ENCODE measurements around the gene SSC5D.

SSC5D gene

DNA sequence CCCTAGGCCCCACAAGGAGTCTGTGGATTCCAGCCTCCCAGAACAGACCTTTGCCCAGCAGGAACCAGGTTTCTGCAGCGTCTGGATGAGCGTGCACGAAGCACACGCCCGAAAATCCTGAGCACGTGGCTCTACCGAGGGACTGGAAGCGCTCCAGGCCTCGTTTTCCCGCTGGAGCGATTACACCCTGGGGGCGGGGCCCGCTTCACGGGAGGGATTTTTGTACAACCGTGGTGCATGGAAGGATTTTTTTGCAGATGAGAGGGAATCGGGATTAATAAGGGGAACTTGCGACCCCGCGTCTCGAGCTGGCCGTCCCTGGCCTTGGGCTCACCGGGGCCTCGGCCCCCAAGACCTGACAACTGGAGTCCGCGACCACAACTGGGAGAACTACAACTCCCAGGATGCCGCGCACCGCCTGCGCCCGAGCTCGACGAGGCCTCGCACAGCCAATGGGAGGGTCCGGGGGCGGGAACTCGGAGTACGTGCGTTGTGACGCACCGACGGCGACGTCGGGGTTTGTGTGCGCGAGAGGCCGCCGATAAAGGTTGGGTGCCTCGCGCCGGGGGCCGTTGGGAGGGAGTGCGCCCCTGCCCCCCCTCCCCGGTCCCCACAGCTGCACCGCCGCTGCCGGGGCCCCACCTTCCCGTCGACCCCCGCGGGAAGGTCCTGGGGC, 12.0 kb upstream of the SSC5D start, which contains the start of gene ZNF628:
Gene ZNF628 (plus strand): TSS at position 518 of the 676 bp plus-strand sequence. CDS start 3,294 bp downstream, outside the sequence.
- peak within 1 kb of the TSS; percentile 76 for H3K27ac ChIP-seq (ENCODE audit: extremely low read depth, low read depth, low read length)
- TF ChIP-seq ZNF707 (tag by site-specific recombination; IDR thresholded peaks at IDR 0.05) (no peak), ZNF664 (tag by site-specific recombination; IDR thresholded peaks at IDR 0.05) (0 out of 2 replicates have a peak, but pooled peaks have one; percentile 36), ZNF404 (tag by site-specific recombination; IDR thresholded peaks at IDR 0.05) (no peak), ZNF768 (tag by site-specific recombination; IDR thresholded peaks at IDR 0.05) (no peak), CTCF (tag by site-specific recombination; IDR thresholded peaks at IDR 0.05) (no peak), ZNF645 (tag by site-specific recombination; IDR thresholded peaks at IDR 0.05) (no peak), SP2 (tag by site-specific recombination; IDR thresholded peaks at IDR 0.05) (peak; percentile 82), ZNF785 (tag by site-specific recombination; IDR thresholded peaks at IDR 0.05) (no peak), ZNF157 (tag by site-specific recombination; IDR thresholded peaks at IDR 0.05) (no peak), ZNF791 (tag by site-specific recombination; IDR thresholded peaks at IDR 0.05) (no peak), RBAK (tag by site-specific recombination; IDR thresholded peaks at IDR 0.05) (no peak), MZF1 (tag by site-specific recombination; IDR thresholded peaks at IDR 0.05; ENCODE audit: borderline replicate concordance) (no peak), ZNF335 (tag by site-specific recombination; conservative IDR thresholded peaks at IDR 0.05) (peak; percentile 99), ZFP41 (tag by site-specific recombination; IDR thresholded peaks at IDR 0.05; ENCODE audit: borderline replicate concordance) (no peak), ZNF416 (tag by site-specific recombination; IDR thresholded peaks at IDR 0.05) (no peak), IKZF3 (tag by site-specific recombination; IDR thresholded peaks at IDR 0.05) (peak; percentile 96), ZNF324 (tag by site-specific recombination; IDR thresholded peaks at IDR 0.05) (peak; percentile 87), ZNF248 (tag by site-specific recombination; IDR thresholded peaks at IDR 0.05) (no peak), ZBTB20 (tag by site-specific recombination; IDR thresholded peaks at IDR 0.05) (peak; percentile 63), GFI1B (tag by site-specific recombination; IDR thresholded peaks at IDR 0.05) (no peak), ZNF366 (tag by site-specific recombination; conservative IDR thresholded peaks at IDR 0.05) (no peak), ZNF433 (tag by site-specific recombination; IDR thresholded peaks at IDR 0.05; ENCODE audit: low read depth) (no peak), ZNF48 (tag by site-specific recombination; IDR thresholded peaks at IDR 0.05) (no peak), KLF16 (tag by site-specific recombination; IDR thresholded peaks at IDR 0.05) (peak; percentile 87), ZBTB48 (tag by site-specific recombination; IDR thresholded peaks at IDR 0.05) (no peak), SCRT2 (tag by site-specific recombination; IDR thresholded peaks at IDR 0.05) (no peak), ZBTB21 (tag by site-specific recombination; IDR thresholded peaks at IDR 0.05) (peak; percentile 67), ZNF501 (tag by site-specific recombination; IDR thresholded peaks at IDR 0.05) (peak; percentile 79; the same call in 1 of the 2 replicates), REPIN1 (tag by site-specific recombination; IDR thresholded peaks at IDR 0.05; ENCODE audit: low read depth) (no peak), ZNF133 (tag by site-specific recombination; IDR thresholded peaks at IDR 0.05) (no peak), ZNF626 (tag by site-specific recombination; IDR thresholded peaks at IDR 0.05) (no peak), ZNF548 (tag by site-specific recombination; IDR thresholded peaks at IDR 0.05) (no peak), ZNF777 (tag by site-specific recombination; IDR thresholded peaks at IDR 0.05; ENCODE audit: borderline replicate concordance) (no peak), ZNF610 (tag by site-specific recombination; IDR thresholded peaks at IDR 0.05; ENCODE audit: borderline replicate concordance) (no peak), WT1 (tag by site-specific recombination; IDR thresholded peaks at IDR 0.05) (0 out of 2 replicates have a peak, but pooled peaks have one; percentile 23)
- TF ChIP-seq, protein P1, sequence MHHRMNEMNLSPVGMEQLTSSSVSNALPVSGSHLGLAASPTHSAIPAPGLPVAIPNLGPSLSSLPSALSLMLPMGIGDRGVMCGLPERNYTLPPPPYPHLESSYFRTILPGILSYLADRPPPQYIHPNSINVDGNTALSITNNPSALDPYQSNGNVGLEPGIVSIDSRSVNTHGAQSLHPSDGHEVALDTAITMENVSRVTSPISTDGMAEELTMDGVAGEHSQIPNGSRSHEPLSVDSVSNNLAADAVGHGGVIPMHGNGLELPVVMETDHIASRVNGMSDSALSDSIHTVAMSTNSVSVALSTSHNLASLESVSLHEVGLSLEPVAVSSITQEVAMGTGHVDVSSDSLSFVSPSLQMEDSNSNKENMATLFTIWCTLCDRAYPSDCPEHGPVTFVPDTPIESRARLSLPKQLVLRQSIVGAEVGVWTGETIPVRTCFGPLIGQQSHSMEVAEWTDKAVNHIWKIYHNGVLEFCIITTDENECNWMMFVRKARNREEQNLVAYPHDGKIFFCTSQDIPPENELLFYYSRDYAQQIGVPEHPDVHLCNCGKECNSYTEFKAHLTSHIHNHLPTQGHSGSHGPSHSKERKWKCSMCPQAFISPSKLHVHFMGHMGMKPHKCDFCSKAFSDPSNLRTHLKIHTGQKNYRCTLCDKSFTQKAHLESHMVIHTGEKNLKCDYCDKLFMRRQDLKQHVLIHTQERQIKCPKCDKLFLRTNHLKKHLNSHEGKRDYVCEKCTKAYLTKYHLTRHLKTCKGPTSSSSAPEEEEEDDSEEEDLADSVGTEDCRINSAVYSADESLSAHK (tag by site-specific recombination; IDR thresholded peaks at IDR 0.05): no peak; the same call in 1 of the 2 replicates

More for the DNA sequence above, 12.0 kb upstream of the SSC5D start, which contains the start of gene ZNF628:
- no peaks in the 10 kb centered on the region for H3K9me3 ChIP-seq (ENCODE audit: control insufficient read depth, insufficient read depth, low read depth, low read length)
- ChIA-PET CTCF (interaction anchor here (0.5 to 7.0 kb wide), 10 partner anchors 9 to 336 kb away, joined by 3 to 85 read pairs (median 4); partner anchors contain the start of genes ISOC2 and NAT14), POLR2A (interaction anchor here (0.6 to 3.0 kb wide), 33 partner anchors 8 to 1027 kb away, joined by 3 to 44 read pairs (median 5); partner anchors contain the start of genes BRSK1, FIZ1, ISOC2 and KMT5C)
- peak within 1 kb of the TSS; percentile 68 for H3K4me3 ChIP-seq (ENCODE audit: low read depth, low read length)
- H3K4me1 ChIP-seq (ENCODE audit: control insufficient read depth, insufficient read depth, low read length): peaks cover 8% of the 10 kb centered on the region; the same call in 1 of the 2 replicates
- peaks cover 0 to under 1% of the 10 kb centered on the region in 2 experiments; a peak in 1 of 3 replicates for H3K36me3 ChIP-seq (ENCODE audit: control insufficient read depth in 2 of 2, insufficient read depth in 1 of 2, low read length in 2 of 2)
